Stimulated activated CD4-positive, alpha-beta T cell treated with anti-CD3 and anti-CD28 coated beads, Interleukin-1b, Interleukin-23, amount 100 ng/mL, for 1 hour (primary cell): ENCODE data around the gene P2RY12.

ENCODE experiments used
- DNase-seq, 2 donors: peaks; one replicate each; pipeline ENCODE4 v3.0.0-alpha.2; 2020; ENCODE audit warnings: low read depth in 2 of 2

The P2RY12 gene

DNA sequence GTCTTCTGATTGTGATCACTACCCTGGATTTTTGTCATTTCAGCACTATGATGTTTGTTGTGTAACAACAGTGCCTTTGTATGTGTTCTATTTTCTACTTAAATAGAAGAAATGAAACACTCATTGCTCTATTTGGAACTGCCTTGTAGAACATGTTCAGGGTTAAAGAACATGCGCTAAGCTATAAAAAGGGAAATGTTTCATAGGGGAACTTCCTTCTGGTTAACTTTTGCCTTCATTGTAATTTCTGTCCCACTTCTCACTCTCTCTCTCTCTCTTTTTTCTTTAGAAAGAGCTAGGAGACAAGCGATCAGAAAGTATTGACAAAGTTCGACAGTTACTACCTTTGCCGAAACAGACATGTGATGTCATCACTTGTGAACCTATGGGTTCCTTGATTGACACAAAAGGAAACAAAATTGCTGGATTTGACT lies at the start of gene P2RY12:
Gene P2RY12, minus strand, starts transcription at position 13 of the 434 bp plus-strand sequence. CDS start 45,908 bp downstream, outside the sequence.
- DNase-seq = no peak

GRCh38 chr3:151432616-151433372 lies 48.2 kb upstream of the P2RY12 start:
- no peak for DNase-seq

DNA sequence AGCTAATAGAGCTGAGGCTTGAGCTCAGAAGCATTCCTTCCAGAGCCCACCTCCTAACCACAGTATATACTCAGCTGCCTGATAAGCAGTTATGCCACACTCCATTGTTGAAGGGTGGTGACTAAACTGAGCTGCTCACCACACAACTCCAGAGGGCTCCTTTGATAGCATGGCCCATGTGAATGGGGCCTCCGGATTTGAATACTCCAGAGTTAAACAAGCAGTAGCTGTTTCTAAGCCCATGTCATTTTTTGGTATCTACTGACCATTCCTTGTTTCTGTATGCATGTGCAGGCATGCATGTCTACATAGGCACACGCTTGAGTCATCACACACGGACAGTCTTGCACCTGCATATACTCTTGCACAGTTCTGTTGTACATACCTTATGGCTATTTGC lies 47.4 kb upstream of the P2RY12 start:
- DNase-seq = no peak

DNA sequence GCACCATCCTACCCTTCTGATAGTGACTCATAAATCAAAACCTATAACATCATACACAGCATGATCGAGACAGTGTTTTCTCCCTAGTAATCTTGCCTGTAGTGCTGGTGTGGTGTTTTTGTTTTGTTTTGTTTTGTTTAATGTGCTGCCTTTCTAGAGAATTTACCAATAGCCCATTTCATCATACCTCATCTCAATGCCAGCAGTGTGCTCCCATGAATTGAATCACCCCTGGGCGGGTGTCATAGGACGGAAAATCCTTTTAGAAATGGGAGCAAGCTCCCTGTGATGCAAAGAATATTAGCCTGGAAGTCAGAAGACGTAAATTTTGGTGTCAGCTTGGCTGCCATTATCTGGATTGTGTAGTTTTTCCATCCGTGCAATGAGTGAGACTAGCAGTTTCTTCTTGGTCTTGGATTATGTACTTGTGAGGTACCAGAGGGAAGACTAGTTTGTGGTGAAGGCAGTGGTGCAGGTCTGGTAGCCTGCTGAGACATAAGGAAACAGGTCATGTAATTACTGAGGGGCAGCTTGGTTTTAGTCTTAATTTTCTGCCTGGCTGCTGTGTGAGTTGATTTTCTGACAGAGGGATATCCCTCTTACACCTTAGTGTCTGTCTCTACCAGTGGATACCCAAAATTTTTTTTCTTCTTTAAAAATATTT lies 46.4 kb upstream of the P2RY12 start:
- no peak for DNase-seq

DNA sequence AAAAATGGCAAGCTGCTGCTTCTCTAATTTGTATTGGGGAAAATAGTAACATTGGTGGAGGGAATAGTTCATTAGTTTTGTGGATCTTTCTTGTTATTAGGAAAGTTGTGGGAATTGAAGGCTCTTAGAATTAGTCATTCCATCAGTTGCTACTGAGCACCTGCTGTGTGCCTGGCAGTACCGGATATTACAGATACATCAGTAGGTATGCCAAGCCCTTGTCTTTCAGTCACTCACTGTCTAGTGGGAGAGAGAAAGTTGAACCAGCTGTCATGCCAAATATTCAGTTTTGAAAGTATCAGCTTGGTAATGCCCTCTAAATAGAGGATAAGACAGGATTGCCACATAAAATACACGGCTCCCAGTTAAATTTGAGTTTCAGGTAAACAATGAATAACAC lies 43.8 kb upstream of the P2RY12 start:
- no peak for DNase-seq

DNA sequence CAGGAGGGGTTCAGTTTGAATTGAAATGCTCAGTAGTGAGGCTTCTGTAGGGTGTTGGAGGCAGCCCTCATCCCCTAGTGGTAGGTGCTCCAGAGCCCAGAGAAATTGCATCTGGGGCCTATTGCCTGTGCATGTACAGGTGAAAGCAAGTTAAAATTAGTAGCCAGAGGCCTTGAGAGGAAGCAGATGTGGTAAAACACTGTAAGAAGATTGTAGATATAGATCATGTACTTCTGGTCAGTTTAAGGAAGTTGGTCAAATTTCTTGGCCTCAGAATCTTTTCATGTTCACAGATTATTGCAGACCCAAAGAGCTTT lies 41.7 kb upstream of the P2RY12 start:
- no peak for DNase-seq

DNA sequence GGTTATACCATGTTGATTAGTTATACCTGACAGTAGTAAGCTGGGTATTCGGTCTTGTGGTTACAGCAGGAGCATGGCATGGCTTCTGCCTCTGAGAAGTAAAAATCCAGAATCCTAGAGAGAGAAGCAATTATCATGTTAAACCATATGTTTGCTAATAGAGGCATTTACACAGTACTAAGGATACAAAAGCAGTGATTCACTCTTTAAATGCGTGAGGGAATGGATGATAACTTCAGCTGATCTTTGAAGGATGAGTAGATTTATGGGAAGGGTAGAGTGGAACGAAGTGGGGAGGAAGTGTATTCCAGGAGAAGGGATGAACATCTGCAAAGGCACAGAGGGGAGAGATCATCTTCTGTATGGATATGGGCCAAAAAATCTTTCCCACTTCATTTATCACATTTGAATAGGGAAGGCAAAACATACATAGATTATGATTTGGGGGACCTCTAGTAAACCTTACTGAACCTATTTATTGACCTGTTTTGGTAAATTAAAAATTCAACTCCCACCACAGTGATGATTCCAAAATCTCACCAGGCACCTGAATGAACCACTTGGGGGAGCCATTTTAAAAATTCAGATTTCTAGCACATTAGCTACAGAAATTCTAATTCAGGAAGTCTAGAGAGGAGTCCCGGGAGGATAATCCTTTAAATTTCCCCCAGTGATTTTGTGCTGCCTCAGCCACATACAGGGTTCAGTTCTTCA lies 41.2 kb upstream of the P2RY12 start:
- no peak for DNase-seq

GRCh38 chr3:151423091-151423490 lies 38.5 kb upstream of the P2RY12 start:
- no peak for DNase-seq

- DNase-seq = no peak
Observed at GRCh38 chr3:151421938-151422337, 37.4 kb upstream of the P2RY12 start.

DNA sequence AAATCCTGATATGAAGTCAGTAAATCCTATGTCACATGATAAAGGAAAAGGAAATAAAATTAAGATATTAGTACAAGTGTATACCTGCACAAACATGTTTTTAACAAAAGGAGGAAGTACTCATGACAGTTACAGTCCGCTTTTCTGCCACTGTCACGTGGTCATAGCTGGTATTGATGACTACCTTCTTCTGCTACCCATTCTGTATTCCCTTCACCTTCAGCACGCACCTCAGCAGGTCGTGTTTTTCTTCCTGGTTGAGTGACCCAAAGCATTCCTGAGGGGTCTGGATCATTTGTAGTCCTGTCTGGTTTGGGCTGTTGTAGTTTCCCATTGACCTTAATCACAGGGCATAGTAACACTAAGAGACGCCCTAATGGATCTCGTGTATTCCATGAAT lies 35.3 kb upstream of the P2RY12 start:
- no peak for DNase-seq

DNA sequence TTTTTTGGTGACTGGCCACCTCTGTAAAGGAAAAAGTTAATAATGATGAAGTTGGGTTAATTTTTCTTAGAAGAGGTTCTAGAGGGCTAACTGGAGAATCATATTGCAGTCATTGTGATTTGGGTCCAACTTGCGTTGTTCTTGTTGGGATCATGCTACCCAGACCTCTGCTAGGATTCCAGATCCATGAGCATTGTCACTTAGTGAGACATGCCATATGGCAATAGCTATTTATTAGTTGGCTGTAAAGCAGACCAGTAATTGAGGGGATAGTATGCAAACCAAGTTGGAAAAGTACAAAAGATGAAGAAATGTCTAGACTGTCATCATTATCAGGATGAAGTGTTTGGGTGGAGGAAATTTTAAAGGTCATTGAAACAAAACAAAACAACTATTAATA lies 30.7 kb upstream of the P2RY12 start:
- no peak for DNase-seq

DNA sequence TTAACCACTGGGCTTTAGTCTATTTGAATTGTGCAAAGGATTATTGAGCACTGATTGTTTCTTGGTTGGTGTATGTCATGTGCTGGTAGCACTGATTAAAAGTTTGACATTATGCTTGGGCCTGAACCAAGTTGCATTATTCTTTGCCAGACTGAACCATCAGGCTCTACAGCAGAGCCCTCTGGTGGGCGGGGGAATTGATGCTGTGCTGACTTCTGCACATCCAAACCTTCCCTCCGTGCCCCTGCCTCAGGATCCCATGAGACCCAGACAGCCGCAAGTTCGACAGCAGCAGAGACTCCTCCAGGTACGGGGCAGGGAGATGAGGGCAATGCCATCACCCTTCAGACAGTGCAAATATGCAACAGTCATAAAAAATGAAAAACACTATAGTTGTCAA lies 28.4 kb upstream of the P2RY12 start:
- no peak for DNase-seq

GRCh38 chr3:151410891-151411559 lies 26.5 kb upstream of the P2RY12 start:
- no peak for DNase-seq

DNA sequence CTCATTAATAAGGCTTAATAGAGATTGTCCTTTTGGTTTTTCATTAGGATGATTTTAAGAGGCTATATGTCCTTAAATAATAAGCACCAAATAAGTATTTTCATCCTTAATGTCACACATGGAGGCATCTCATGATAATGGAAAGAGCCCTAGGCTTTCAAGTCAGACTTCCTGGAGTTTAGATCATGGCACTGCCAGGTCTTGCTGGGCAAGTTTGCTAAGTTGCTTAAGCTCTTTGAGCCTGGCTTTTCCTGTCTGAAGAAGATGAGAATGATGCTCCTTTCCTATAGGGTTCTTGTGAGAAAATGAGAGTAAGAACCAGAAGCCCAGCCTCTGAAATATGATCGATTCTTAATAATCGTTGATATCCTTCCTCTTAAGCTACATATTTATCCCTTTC lies 23.4 kb upstream of the P2RY12 start:
- DNase-seq = no peak

DNA sequence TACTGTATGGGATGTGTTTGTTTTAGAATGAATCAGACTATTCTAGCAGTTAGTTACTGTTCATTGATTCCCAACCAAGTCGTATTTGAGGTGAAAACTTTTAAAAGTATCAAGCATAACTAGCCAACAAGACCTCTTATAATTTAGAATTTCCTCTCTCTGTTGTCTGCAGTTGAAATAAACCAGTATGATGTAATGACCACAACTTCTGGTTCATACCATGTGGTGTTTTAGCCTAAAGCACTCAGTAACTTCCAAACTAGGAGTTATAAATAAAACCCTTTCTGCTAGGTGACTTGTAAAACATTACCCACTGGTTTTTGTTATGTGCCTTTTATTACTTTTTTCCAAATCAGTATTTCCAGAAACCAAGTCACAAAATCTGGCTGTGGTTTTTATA lies 19.8 kb upstream of the P2RY12 start:
- no peak for DNase-seq

- DNase-seq = no peak
Observed at GRCh38 chr3:151403246-151403645, 18.7 kb upstream of the P2RY12 start.

DNA sequence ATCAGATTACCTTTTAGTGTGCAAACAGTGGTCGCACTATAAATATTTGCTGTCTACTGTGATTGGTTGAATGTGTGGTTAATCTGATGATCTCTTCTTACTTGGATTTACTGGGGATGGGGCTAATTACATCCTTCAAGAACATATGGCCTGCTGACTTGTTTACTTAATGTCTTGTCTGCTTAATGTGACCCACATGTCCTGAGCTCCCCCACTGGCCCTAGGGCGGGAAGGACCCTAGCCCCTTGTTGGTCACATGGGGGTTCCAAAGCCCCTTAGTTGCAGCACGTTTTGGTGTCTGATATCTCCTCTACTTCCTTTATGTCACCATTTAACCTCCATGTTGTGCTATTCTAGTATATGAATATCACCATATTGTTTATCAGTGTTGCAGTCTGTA lies 17.8 kb upstream of the P2RY12 start:
- DNase-seq = no peak

GRCh38 chr3:151400341-151400740 lies 15.8 kb upstream of the P2RY12 start:
- DNase-seq = no peak

DNA sequence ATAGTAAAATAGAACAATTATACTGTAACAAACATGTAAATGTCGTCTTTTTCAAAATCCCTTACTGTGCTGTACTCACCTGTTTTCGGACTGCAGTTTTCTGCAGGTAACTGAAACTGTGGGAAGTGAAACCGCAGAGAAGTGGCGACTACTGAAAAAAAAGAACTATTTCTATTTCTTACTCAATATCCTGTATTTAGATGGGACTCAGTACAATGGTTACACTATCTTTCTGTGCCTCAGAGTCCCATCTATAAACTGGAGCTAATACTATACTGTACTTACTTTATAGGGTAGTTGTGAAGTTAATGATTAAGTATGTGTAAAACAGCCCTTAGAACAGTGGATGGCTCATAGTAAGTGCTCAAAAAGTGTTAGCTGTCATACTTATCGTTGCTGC lies 14.3 kb upstream of the P2RY12 start:
- no peak for DNase-seq

- no peak for DNase-seq
Observed at GRCh38 chr3:151395806-151396205, 11.3 kb upstream of the P2RY12 start.

GRCh38 chr3:151394611-151395010 lies 10.1 kb upstream of the P2RY12 start:
- DNase-seq = no peak

DNA sequence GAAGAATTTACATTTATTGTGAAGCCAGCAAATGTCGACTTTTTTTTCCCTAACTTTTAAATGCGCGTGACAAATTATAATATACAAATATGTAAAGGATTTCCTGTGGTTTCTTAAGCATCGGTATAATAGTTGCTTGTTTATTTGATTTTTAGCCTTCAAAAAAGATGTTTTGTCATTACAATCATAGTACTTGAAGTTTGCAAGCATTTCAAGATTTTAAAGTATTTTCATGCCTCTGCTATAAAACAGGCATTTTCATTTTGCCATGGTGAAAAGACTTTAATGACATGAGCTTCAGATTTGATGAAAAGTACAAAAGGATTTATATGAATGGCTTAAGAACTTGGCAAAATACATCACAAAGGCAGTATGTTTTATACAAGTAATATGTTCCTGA lies 9.4 kb upstream of the P2RY12 start:
- DNase-seq = no peak
